ENCODE measurements around the gene FBH1. TPM values are rescaled to one million over a fixed set of nuclear protein-coding genes. Genes with fewer than 3 reads are reported as not detected.

FBH1 gene
- total and polyA plus RNA-seq, 2 experiments from 2014 or later, result 62.5 to 90.8 TPM

DNA sequence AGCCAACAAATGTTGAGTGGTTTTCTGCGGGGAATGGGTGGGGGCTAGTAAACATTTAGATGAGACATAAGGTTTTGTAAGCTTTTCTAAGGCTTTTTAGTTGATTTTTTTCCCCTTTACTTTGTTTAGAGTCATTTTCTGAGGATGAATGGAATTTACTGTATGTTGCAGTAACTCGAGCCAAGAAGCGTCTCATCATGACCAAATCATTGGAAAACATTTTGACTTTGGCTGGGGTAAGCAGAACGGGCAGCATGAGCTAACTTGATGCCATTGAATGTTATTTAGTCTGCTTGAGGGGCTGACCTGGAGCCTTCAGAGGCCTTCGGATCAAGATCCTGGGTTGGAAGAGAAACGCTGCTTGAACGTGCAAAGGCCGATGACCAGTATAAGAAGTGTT is 37.3 kb downstream of the FBH1 start:
- peaks cover 88% of the 10 kb centered on the region for H3K36me3 Mint-ChIP-seq (ENCODE audit: low read depth)
- ATAC-seq (no peak), DNase-seq (ENCODE audit: low spot score) (no peak)
- H3K9me3 Mint-ChIP-seq, result no peaks in the 10 kb centered on the region
- Histone ChIP-seq H3K4me3 (no peak overlapping the region), H3K79me2 (replicated peaks; ENCODE audit: insufficient read depth) (no peaks in the 10 kb centered on the region), H3K4me1 (ENCODE audit: insufficient read depth) (no peaks in the 10 kb centered on the region), H2AFZ (no peak overlapping the region), H3K27ac (ENCODE audit: low read depth) (no peak overlapping the region), H3K9me2 (ENCODE audit: insufficient read depth) (no peaks in the 10 kb centered on the region), H3K36me3 (ENCODE audit: insufficient read depth) (peaks cover 53% of the 10 kb centered on the region), H3F3A (replicated peaks; ENCODE audit: low read depth) (no peaks in the 10 kb centered on the region), H4K20me1 (replicated peaks; ENCODE audit: insufficient read depth) (no peaks in the 10 kb centered on the region), H3K4me2 (no peak overlapping the region), H3K27me3 (ENCODE audit: insufficient read depth) (no peaks in the 10 kb centered on the region)
- no peaks in the 10 kb centered on the region for H3K4me1 Mint-ChIP-seq
- TF ChIP-seq CTCF (conservative IDR thresholded peaks at IDR 0.05; ENCODE audit: low read depth in 2 of 2) (no peak), ZNF331 (CRISPR knock-in tag; IDR thresholded peaks at IDR 0.05; ENCODE audit: low read depth) (no peak), ZNF114 (CRISPR knock-in tag; IDR thresholded peaks at IDR 0.05) (no peak), JUNB (IDR thresholded peaks at IDR 0.05; ENCODE audit: unreplicated experiment) (no peak), EZH2 (IDR thresholded peaks at IDR 0.05; ENCODE audit: low read depth, unreplicated experiment) (no peak), POLR2AphosphoS5 (IDR thresholded peaks at IDR 0.05; ENCODE audit: low read depth) (no peak), ZNF462 (CRISPR knock-in tag; IDR thresholded peaks at IDR 0.05) (no peak), EZH2phosphoT487 (IDR thresholded peaks at IDR 0.05; ENCODE audit: unreplicated experiment) (no peak), CREB1 (CRISPR knock-in tag; IDR thresholded peaks at IDR 0.05; ENCODE audit: low read depth) (no peak), NANOG (IDR thresholded peaks at IDR 0.05; ENCODE audit: borderline replicate concordance) (no peak), STAT1 (IDR thresholded peaks at IDR 0.05; ENCODE audit: unreplicated experiment) (no peak)
- TF ChIP-seq, protein P1, sequence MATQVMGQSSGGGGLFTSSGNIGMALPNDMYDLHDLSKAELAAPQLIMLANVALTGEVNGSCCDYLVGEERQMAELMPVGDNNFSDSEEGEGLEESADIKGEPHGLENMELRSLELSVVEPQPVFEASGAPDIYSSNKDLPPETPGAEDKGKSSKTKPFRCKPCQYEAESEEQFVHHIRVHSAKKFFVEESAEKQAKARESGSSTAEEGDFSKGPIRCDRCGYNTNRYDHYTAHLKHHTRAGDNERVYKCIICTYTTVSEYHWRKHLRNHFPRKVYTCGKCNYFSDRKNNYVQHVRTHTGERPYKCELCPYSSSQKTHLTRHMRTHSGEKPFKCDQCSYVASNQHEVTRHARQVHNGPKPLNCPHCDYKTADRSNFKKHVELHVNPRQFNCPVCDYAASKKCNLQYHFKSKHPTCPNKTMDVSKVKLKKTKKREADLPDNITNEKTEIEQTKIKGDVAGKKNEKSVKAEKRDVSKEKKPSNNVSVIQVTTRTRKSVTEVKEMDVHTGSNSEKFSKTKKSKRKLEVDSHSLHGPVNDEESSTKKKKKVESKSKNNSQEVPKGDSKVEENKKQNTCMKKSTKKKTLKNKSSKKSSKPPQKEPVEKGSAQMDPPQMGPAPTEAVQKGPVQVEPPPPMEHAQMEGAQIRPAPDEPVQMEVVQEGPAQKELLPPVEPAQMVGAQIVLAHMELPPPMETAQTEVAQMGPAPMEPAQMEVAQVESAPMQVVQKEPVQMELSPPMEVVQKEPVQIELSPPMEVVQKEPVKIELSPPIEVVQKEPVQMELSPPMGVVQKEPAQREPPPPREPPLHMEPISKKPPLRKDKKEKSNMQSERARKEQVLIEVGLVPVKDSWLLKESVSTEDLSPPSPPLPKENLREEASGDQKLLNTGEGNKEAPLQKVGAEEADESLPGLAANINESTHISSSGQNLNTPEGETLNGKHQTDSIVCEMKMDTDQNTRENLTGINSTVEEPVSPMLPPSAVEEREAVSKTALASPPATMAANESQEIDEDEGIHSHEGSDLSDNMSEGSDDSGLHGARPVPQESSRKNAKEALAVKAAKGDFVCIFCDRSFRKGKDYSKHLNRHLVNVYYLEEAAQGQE (IDR thresholded peaks at IDR 0.05; ENCODE audit: unreplicated experiment), result no peak
- TF ChIP-seq, protein P2, sequence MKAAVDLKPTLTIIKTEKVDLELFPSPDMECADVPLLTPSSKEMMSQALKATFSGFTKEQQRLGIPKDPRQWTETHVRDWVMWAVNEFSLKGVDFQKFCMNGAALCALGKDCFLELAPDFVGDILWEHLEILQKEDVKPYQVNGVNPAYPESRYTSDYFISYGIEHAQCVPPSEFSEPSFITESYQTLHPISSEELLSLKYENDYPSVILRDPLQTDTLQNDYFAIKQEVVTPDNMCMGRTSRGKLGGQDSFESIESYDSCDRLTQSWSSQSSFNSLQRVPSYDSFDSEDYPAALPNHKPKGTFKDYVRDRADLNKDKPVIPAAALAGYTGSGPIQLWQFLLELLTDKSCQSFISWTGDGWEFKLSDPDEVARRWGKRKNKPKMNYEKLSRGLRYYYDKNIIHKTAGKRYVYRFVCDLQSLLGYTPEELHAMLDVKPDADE (IDR thresholded peaks at IDR 0.05), result no peak
- no peak overlapping the region for H3K4me3 Mint-ChIP-seq
- H3K27ac Mint-ChIP-seq, result no peak overlapping the region
- H3K27me3 Mint-ChIP-seq (ENCODE audit: insufficient read depth, low read depth, poor library complexity), result no peaks in the 10 kb centered on the region
